Measurements from ENCODE around the gene RAD51B.

GRCh38 chr14:68154275-68154674, 334.7 kb downstream of the RAD51B start:
- TF ChIP-seq CTCF (IDR thresholded peaks at IDR 0.05) (no peak), POLR2A (IDR thresholded peaks at IDR 0.05) (no peak), POLR2AphosphoS5 (IDR thresholded peaks at IDR 0.05) (no peak), EP300 (IDR thresholded peaks at IDR 0.05) (no peak)
